Panc1 (cell line): Measurements from ENCODE around the gene CT45A10. TPM values are rescaled to one million over a fixed set of nuclear protein-coding genes. Genes with fewer than 3 reads are reported as not detected.

Experiments
- ATAC-seq: fragments of 200-7000 bp; cut with Tn5 transposase; 2 replicates; pipeline ENCODE4 v1.9.1; 2020; ENCODE audit warnings: mild to moderate bottlenecking, moderate library complexity
- BruUV-seq: library from RNA; stranded (reverse); fragments of 400-500 nt; replicated peaks from 2 replicates; lab custom pipeline; 2021; lab: Mats Ljungman, UMichigan
- CTCF ChIA-PET: fragments of 300-600 bp; sonication (Branson Sonifier 250); formaldehyde crosslinking; loops from one replicate; lab custom pipeline; 2022; ENCODE audit warnings: antibody characterized with exemption; lab: Charles Lee
- POLR2A ChIA-PET: fragments of 300-600 bp; sonication (Branson Sonifier 250); formaldehyde crosslinking; loops from one replicate; lab custom pipeline; 2022; ENCODE audit warnings: antibody characterized with exemption; lab: Charles Lee
- DNase-seq: peaks from one replicate; pipeline ENCODE4 v3.0.0-alpha.2; 2010; ENCODE audit warnings: low read depth, low spot score
- H3K27ac ChIP-seq: 2 replicates; pipeline ENCODE4 v1.5.1; 2011; ENCODE audit warnings: mild to moderate bottlenecking, low read length, inconsistent platforms
- H3K27me3 ChIP-seq: fragments of 200-500 bp; sonication (Bioruptor generic); 2 replicates; pipeline ENCODE4 v1.6.0; 2014; ENCODE audit warnings: low read length, inconsistent platforms; ENCODE audit not compliant: control insufficient read depth, insufficient read depth
- H3K36me3 ChIP-seq: fragments of 200-500 bp; sonication (Bioruptor generic); 2 replicates; pipeline ENCODE4 v1.5.1; 2014; ENCODE audit warnings: inconsistent platforms, mild to moderate bottlenecking, low read length, moderate library complexity; ENCODE audit not compliant: control insufficient read depth, insufficient read depth
- H3K4me1 ChIP-seq: 2 replicates; pipeline ENCODE4 v1.5.1; 2011; ENCODE audit warnings: inconsistent platforms, mild to moderate bottlenecking, low read length, moderate library complexity; ENCODE audit not compliant: control insufficient read depth, insufficient read depth
- H3K4me3 ChIP-seq, 2 experiments: 2 replicates each; pipeline ENCODE4 v1.5.1; 2011 to 2012; ENCODE audit warnings: low read depth in 2 of 2, low read length in 2 of 2, mild to moderate bottlenecking in 2 of 2, inconsistent platforms in 1 of 2, moderate library complexity in 1 of 2
- H3K9me3 ChIP-seq: fragments of 200-500 bp; sonication (Bioruptor generic); 2 replicates; pipeline ENCODE4 v1.5.1; 2014; ENCODE audit warnings: low read depth, mild to moderate bottlenecking, inconsistent platforms, low read length, moderate library complexity; ENCODE audit not compliant: control insufficient read depth, insufficient read depth
- CTCF ChIP-seq: fragments of 450-650 bp; IDR thresholded peaks from 2 replicates; pipeline ENCODE4 v1.5.1; 2017; ENCODE audit warnings: mild to moderate bottlenecking
- POLR2AphosphoS5 ChIP-seq: IDR thresholded peaks from 2 replicates; pipeline ENCODE4 v1.6.1; 2012; ENCODE audit warnings: mild to moderate bottlenecking, low read depth, low read length, moderate library complexity
- SIN3A ChIP-seq: IDR thresholded peaks from 2 replicates; pipeline ENCODE4 v1.6.1; 2012; ENCODE audit warnings: low read depth, mild to moderate bottlenecking, low read length, moderate library complexity, borderline replicate concordance; ENCODE audit not compliant: insufficient read depth
- TCF7L2 ChIP-seq: IDR thresholded peaks from 2 replicates; pipeline ENCODE4 v1.6.1; 2011; ENCODE audit warnings: mild to moderate bottlenecking, low read depth, low read length, inconsistent platforms
- in situ Hi-C: cut with HindIII; loops from 2 replicates; pipeline ENCODE4 v1.10.0; 2016; ENCODE audit warnings: low sequenced_read_pairs, low pct_unique_long_range_greater_than_20kb
- intact Hi-C: fragments of 100-400 bp; cut with micrococcal nuclease; formaldehyde crosslinking; loops from one replicate; pipeline ENCODE4 v1.10.0; 2022; ENCODE audit not compliant: unreplicated experiment
- total RNA-seq: library from RNA; stranded (reverse); gene quantifications from one replicate; pipeline ENCODE4 v1.2.1, GENCODE V29; 2021; ENCODE audit not compliant: unreplicated experiment
- TF ChIP-seq, protein P1 (sequence below), 2 experiments: IDR thresholded peaks; 2 replicates each; pipeline ENCODE4 v1.6.1; 2011 to 2012; ENCODE audit warnings: low read depth in 2 of 2, control low read depth in 1 of 2, low read length in 1 of 2, mild to moderate bottlenecking in 1 of 2, moderate library complexity in 1 of 2; ENCODE audit not compliant: insufficient read depth in 1 of 2

CT45A10 gene
- total RNA-seq, 1 experiment from 2014 or later, result not detected

DNA sequence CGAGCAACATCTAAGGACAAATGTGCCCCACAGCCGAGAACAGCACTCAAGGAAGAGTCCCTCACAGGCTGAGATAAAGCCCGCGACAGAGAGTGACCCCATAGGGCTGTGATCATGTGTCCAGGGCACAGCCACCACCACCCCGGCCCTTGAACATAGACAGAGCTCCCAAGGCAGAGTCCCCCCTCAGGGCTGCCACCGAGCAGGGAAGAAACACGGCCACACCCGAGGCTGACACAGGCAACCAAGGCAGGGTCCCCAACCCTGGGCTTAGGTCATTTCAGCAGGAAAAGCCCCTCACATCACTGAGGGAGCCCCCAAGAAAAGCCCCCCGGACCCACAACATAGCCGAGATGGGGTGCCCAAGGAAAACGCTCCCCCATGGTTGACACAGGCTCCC is 463 bp downstream of the CT45A10 start:
- no peaks in the 10 kb centered on the region; the same call in 1 of the 2 replicates for H3K27me3 ChIP-seq
- BruUV-seq, result no TSS peak
- H3K27ac ChIP-seq, result no peak overlapping the region
- no peak for ATAC-seq
- DNase-seq, result no peak
- no peak for TF ChIP-seq TCF7L2
- TF ChIP-seq POLR2AphosphoS5, result no peak
- no peak for TF ChIP-seq SIN3A
- TF ChIP-seq CTCF, result no peak
- TF ChIP-seq, protein P1, sequence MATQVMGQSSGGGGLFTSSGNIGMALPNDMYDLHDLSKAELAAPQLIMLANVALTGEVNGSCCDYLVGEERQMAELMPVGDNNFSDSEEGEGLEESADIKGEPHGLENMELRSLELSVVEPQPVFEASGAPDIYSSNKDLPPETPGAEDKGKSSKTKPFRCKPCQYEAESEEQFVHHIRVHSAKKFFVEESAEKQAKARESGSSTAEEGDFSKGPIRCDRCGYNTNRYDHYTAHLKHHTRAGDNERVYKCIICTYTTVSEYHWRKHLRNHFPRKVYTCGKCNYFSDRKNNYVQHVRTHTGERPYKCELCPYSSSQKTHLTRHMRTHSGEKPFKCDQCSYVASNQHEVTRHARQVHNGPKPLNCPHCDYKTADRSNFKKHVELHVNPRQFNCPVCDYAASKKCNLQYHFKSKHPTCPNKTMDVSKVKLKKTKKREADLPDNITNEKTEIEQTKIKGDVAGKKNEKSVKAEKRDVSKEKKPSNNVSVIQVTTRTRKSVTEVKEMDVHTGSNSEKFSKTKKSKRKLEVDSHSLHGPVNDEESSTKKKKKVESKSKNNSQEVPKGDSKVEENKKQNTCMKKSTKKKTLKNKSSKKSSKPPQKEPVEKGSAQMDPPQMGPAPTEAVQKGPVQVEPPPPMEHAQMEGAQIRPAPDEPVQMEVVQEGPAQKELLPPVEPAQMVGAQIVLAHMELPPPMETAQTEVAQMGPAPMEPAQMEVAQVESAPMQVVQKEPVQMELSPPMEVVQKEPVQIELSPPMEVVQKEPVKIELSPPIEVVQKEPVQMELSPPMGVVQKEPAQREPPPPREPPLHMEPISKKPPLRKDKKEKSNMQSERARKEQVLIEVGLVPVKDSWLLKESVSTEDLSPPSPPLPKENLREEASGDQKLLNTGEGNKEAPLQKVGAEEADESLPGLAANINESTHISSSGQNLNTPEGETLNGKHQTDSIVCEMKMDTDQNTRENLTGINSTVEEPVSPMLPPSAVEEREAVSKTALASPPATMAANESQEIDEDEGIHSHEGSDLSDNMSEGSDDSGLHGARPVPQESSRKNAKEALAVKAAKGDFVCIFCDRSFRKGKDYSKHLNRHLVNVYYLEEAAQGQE (IDR thresholded peaks at IDR 0.05; ENCODE audit: insufficient read depth in 1 of 2, low read depth in 2 of 2, low read length in 1 of 2), result no peak
- intact Hi-C loops, result no loop called here
- no peaks in the 10 kb centered on the region for H3K4me1 ChIP-seq
- in situ Hi-C loops, result no loop called here
- no peak overlapping the region for H3K4me3 ChIP-seq
- no peaks in the 10 kb centered on the region for H3K36me3 ChIP-seq
- ChIA-PET CTCF (no interaction called here), POLR2A (no interaction called here)
- H3K9me3 ChIP-seq, result no peaks in the 10 kb centered on the region

DNA sequence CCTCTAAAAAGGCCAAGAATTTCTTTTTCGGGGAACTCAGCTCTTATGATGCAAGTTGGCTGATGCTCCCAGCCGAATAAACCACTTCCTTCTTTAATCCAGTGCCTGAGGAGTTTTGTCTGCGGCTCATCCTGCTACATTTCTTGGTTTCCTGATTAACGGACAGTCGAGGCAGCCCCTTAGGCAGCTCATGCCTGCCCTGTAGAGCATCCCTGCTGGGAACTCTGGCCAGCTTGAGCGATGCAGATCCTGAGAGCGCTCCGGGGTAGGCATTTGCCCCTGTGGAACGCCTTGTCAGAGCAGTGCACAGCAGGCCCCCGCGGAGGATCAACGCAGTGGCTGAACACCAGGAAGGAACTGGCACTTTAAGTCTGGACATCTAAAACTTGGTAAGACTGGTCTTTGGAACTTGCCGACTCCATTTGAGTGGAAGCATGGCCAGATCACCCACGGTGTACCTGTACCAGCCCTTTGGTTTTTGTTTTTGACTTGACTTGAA is 3.1 kb downstream of the CT45A10 start:
- intact Hi-C loops, result no loop called here
- H3K27ac ChIP-seq, result no peak overlapping the region
- no TSS peak for BruUV-seq
- H3K27me3 ChIP-seq, result no peaks in the 10 kb centered on the region
- in situ Hi-C loops, result no loop called here
- DNase-seq (no peak), ATAC-seq (no peak)
- H3K4me3 ChIP-seq, result no peak overlapping the region
- ChIA-PET POLR2A (no interaction called here), CTCF (no interaction called here)
- TF ChIP-seq POLR2AphosphoS5 (no peak), TCF7L2 (no peak), SIN3A (no peak), CTCF (no peak)
- TF ChIP-seq, protein P1 (IDR thresholded peaks at IDR 0.05; ENCODE audit: insufficient read depth in 1 of 2, low read depth in 2 of 2, low read length in 1 of 2), result no peak
- H3K9me3 ChIP-seq, result no peaks in the 10 kb centered on the region
- no peaks in the 10 kb centered on the region for H3K4me1 ChIP-seq
- no peaks in the 10 kb centered on the region for H3K36me3 ChIP-seq
